Activated CD8-positive, alpha-beta T cell treated with anti-CD3 and anti-CD28 coated beads, Interleukin-2, amount 10 ng/mL, durations not matched to agents 7 days and 5 days (primary cell): Measurements from ENCODE around the gene GANC. TPM values are rescaled to one million over a fixed set of nuclear protein-coding genes. Genes with fewer than 3 reads are reported as not detected.

Experiments
- ATAC-seq: fragments of 150-1000 bp; cut with Tn5 transposase; one replicate; pipeline ENCODE4 v1.10.0; 2021; ENCODE audit warnings: moderate library complexity
- CTCF ChIA-PET: fragments of 350-600 bp; sonication (Branson Sonifier 250); formaldehyde crosslinking; loops from one replicate; lab custom pipeline; 2021; ENCODE audit warnings: antibody characterized with exemption; lab: Charles Lee
- POLR2A ChIA-PET: fragments of 350-600 bp; sonication (Branson Sonifier 250); formaldehyde crosslinking; loops from one replicate; lab custom pipeline; 2021; ENCODE audit warnings: antibody characterized with exemption; lab: Charles Lee
- DNase-seq: peaks from one replicate; pipeline ENCODE4 v3.0.0-alpha.2; 2020
- H3K27ac Mint-ChIP-seq: one replicate; pipeline ENCODE4 v1.8.0; 2021; ENCODE audit warnings: mild to moderate bottlenecking, mixed read lengths
- H3K27me3 Mint-ChIP-seq: one replicate; pipeline ENCODE4 v1.8.0; 2021; ENCODE audit warnings: low read depth, mixed read lengths
- H3K36me3 Mint-ChIP-seq: one replicate; pipeline ENCODE4 v1.8.0; 2021; ENCODE audit warnings: low read depth, mixed read lengths
- H3K4me1 Mint-ChIP-seq: one replicate; pipeline ENCODE4 v1.8.0; 2021; ENCODE audit warnings: low read depth, mixed read lengths
- H3K4me3 Mint-ChIP-seq: one replicate; pipeline ENCODE4 v1.8.0; 2021; ENCODE audit warnings: mild to moderate bottlenecking, mixed read lengths
- H3K9me3 Mint-ChIP-seq: one replicate; pipeline ENCODE4 v1.8.0; 2022; ENCODE audit warnings: mixed read lengths; ENCODE audit not compliant: insufficient read depth
- total RNA-seq, 2 experiments: library from RNA; stranded (reverse); gene quantifications; one replicate each; pipeline ENCODE4 v1.2.3, GENCODE V29; 2021

GANC gene
- total RNA-seq, 2 experiments from 2014 or later: 19.0 to 22.9 TPM

DNA sequence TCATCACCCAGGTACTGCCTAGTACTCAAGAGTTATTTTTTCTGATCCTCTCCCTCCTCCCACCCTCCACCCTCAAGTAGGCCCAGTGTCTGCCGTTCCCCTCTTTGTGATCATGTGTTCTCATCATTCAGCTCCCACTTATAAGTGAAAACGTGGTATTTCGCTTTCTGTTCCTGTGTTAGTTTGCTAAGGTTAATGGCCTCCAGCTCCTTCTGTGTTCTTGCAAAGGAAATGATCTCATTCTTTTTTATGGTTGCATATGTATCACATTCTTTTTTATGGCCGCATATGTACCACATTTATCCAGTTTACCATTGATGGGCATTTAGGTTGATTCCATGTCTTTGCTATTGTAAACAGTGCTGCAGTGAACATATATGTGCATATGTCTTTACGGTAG lies 8.2 kb upstream of the GANC start:
- DNase-seq (no peak), ATAC-seq (no peak)
- H3K36me3 Mint-ChIP-seq: peaks cover 58% of the 10 kb centered on the region
- no peak overlapping the region for H3K4me3 Mint-ChIP-seq
- H3K9me3 Mint-ChIP-seq: no peaks in the 10 kb centered on the region
- CTCF ChIA-PET: interaction anchor here (1.0 to 2.1 kb wide), 2 partner anchors 9 to 29 kb away, joined by 3 to 5 read pairs; partner anchors contain the start of genes GANC and TMEM87A
- H3K4me1 Mint-ChIP-seq: peaks cover 10% of the 10 kb centered on the region
- H3K27ac Mint-ChIP-seq: no peak overlapping the region
- POLR2A ChIA-PET: interaction anchor here (1.4 to 1.9 kb wide), 2 partner anchors 8 to 12 kb away, joined by 4 to 7 read pairs; partner anchors contain the start of genes GANC and TMEM87A
- H3K27me3 Mint-ChIP-seq: no peaks in the 10 kb centered on the region

DNA sequence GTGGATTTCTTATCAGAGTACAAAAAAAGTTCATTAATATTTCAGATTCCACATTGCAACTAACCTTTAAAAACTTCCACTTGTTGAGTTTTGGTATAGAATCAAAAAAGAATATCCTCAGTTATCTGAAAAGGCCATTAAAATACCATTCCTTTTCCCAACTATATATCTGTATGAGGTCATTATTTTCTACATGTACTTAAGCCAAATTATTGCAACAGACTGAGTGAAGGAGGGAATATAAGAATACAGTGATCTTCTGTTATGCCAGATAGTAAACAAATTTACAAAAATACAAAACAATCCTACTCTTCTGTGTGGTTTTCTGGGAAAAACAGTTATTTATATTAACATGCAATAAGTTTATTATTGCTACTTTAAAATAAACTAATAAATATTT lies 5.7 kb upstream of the GANC start:
- no peak overlapping the region for H3K4me3 Mint-ChIP-seq
- H3K4me1 Mint-ChIP-seq: peaks cover 30% of the 10 kb centered on the region
- no peaks in the 10 kb centered on the region for H3K27me3 Mint-ChIP-seq
- POLR2A ChIA-PET: no interaction called here
- peaks cover 59% of the 10 kb centered on the region for H3K36me3 Mint-ChIP-seq
- no peak for ATAC-seq
- CTCF ChIA-PET: no interaction called here
- H3K27ac Mint-ChIP-seq: no peak overlapping the region
- DNase-seq: no peak
- H3K9me3 Mint-ChIP-seq: no peaks in the 10 kb centered on the region

- H3K36me3 Mint-ChIP-seq: peaks cover 32% of the 10 kb centered on the region
- ChIA-PET CTCF (interaction anchor here (0.6 kb wide), 1 partner anchor 114 kb away, joined by 3 read pairs; no protein-coding TSS in a partner anchor), POLR2A (no interaction called here)
- no peak overlapping the region for H3K27ac Mint-ChIP-seq
- H3K27me3 Mint-ChIP-seq: no peaks in the 10 kb centered on the region
- no peak for DNase-seq
- no peak overlapping the region for H3K4me3 Mint-ChIP-seq
- no peak for ATAC-seq
- H3K9me3 Mint-ChIP-seq: no peaks in the 10 kb centered on the region
- peaks cover 39% of the 10 kb centered on the region for H3K4me1 Mint-ChIP-seq
These were observed 2.5 kb upstream of the GANC start for GRCh38 chr15:42270551-42270950.

GRCh38 chr15:42270996-42271395 lies 2.0 kb upstream of the GANC start:
- Mint-ChIP-seq H3K27ac (no peak overlapping the region), H3K4me1 (peaks cover 41% of the 10 kb centered on the region), H3K9me3 (no peaks in the 10 kb centered on the region), H3K36me3 (peaks cover 27% of the 10 kb centered on the region), H3K4me3 (no peak overlapping the region), H3K27me3 (no peaks in the 10 kb centered on the region)
- ChIA-PET CTCF (no interaction called here), POLR2A (no interaction called here)
- DNase-seq (no peak), ATAC-seq (no peak)

DNA sequence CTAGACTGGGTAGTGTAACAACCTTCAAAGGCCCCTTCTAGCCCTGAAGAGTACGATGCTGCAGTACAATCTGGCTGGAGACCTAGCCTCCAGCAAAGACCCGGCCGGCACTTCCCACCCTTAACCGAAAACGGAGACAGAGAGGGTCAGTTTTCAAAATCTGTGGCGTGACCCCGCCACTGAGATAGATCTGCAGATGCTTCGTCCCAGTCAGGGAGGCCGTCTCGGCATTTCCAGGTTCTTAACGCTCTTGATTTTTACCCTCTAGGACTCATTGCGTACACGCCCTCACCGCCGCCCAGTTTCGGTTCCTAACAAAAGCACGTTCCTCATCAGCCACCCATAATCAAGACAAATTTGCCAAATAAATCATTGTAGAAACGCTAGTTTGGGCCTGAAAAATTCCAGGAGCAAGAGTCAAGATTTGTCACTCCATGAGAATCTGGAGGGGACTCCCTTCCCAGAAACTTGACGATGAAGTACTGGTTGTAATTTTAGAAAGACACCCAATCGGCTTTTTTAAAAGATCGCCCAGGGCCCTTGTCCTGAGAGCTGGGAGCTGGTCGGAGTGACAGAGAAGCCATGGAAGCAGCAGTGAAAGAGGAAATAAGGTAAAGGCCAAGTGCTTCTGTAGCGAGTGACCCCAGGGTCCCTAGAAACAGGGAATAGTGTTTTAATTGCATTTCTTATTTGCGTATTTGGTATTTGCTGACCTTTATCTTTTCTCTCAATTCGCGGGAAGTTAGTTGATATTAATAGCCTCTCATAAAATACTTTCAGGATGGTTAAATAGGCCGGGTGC lies 1.1 kb downstream of the GANC start:
- Mint-ChIP-seq H3K36me3 (peaks cover 18% of the 10 kb centered on the region), H3K4me1 (peaks cover 41% of the 10 kb centered on the region), H3K9me3 (no peaks in the 10 kb centered on the region), H3K27me3 (no peaks in the 10 kb centered on the region), H3K27ac (peak overlapping the region; percentile 98), H3K4me3 (peak overlapping the region; percentile 94)
- peak; percentile 77 for DNase-seq
- ChIA-PET POLR2A (interaction anchor here (0.6 to 1.7 kb wide), 9 partner anchors 8 to 217 kb away, joined by 3 to 7 read pairs (median 3); partner anchors contain the start of genes VPS39 and ZNF106), CTCF (interaction anchor here (0.9 to 2.4 kb wide), 5 partner anchors 9 to 198 kb away, joined by 3 to 7 read pairs (median 4); no protein-coding TSS in a partner anchor)
- ATAC-seq: peak; percentile 38

DNA sequence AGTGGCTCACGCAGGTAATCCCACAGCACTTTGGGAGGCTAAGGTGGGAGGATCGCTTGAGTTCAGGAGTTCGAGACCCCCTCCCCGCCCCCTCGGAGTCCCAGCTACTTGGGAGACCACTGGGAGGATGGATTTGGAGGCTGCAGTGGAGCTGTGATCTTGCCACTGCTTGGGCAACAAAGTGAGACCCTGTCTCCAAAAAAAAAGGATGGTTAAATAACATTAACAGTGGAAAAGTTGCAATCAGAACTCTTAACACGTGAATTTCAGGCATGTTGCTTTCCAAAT lies 1.6 kb downstream of the GANC start:
- DNase-seq (no peak), ATAC-seq (no peak)
- CTCF ChIA-PET: interaction anchor here (1.7 to 2.4 kb wide), 2 partner anchors 14 to 197 kb away, joined by 4 to 7 read pairs; no protein-coding TSS in a partner anchor
- POLR2A ChIA-PET: interaction anchor here (0.6 to 1.0 kb wide), 2 partner anchors 39 to 216 kb away, joined by 3 to 4 read pairs; partner anchors contain the start of gene ZNF106
- H3K36me3 Mint-ChIP-seq: peaks cover 19% of the 10 kb centered on the region
- H3K9me3 Mint-ChIP-seq: no peaks in the 10 kb centered on the region
- peak overlapping the region; percentile 98 for H3K27ac Mint-ChIP-seq
- H3K4me1 Mint-ChIP-seq: peaks cover 43% of the 10 kb centered on the region
- H3K4me3 Mint-ChIP-seq: peak overlapping the region; percentile 94
- no peaks in the 10 kb centered on the region for H3K27me3 Mint-ChIP-seq

DNA sequence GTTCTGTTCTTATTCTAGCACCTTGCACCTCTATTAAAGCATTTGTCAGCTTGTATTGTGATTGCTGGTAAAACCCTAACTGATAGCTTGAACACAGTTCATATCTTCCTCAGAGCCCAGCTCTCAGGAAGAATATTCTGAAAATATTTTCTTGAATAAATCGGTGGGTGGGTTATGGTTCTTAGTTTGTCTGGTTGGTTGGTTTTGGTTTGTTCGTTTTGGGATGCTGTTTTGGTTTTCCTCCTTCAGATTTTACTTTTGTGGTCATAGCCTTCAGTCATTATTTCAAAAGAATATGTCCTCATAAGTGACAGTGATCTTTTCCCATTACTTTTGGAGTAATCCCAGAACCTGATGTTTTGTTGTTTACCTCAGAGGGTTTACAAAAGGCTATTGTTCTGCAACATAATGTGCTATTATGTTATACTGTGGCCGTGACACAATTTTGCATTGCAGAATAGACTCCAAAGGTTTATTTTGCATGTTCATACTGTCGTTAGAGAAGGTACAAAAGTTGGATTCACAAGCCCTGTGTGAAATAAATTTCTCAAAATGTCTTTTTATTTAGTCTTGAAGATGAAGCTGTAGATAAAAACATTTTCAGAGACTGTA lies 2.9 kb downstream of the GANC start:
- ChIA-PET POLR2A (no interaction called here), CTCF (interaction anchor here (0.6 to 2.4 kb wide), 4 partner anchors 11 to 196 kb away, joined by 4 to 7 read pairs (median 4); no protein-coding TSS in a partner anchor)
- Mint-ChIP-seq H3K4me1 (peaks cover 33% of the 10 kb centered on the region), H3K9me3 (no peaks in the 10 kb centered on the region), H3K27me3 (no peaks in the 10 kb centered on the region), H3K4me3 (peak overlapping the region; percentile 47), H3K36me3 (peaks cover 13% of the 10 kb centered on the region), H3K27ac (peak overlapping the region; percentile 15)
- ATAC-seq: no peak
- no peak for DNase-seq

- no peaks in the 10 kb centered on the region for H3K9me3 Mint-ChIP-seq
- H3K4me3 Mint-ChIP-seq: no peak overlapping the region
These were observed 3.8 kb downstream of the GANC start for GRCh38 chr15:42276762-42277161.

GRCh38 chr15:42279234-42279723 lies 6.3 kb downstream of the GANC start:
- CTCF ChIA-PET: interaction anchor here (0.7 kb wide), 1 partner anchor 1011 kb away, joined by 3 read pairs; no protein-coding TSS in a partner anchor
- Mint-ChIP-seq H3K27ac (no peak overlapping the region), H3K4me3 (no peak overlapping the region), H3K4me1 (peaks cover 19% of the 10 kb centered on the region), H3K36me3 (peaks cover 4% of the 10 kb centered on the region), H3K27me3 (no peaks in the 10 kb centered on the region), H3K9me3 (no peaks in the 10 kb centered on the region)
- no peak for DNase-seq
- ATAC-seq: no peak
- POLR2A ChIA-PET: no interaction called here

More at GRCh38 chr15:42276762-42277161, 3.8 kb downstream of the GANC start:
- POLR2A ChIA-PET: no interaction called here
- no peak for ATAC-seq
- DNase-seq: no peak
- H3K36me3 Mint-ChIP-seq: peaks cover 9% of the 10 kb centered on the region
- H3K27ac Mint-ChIP-seq: no peak overlapping the region
- no peaks in the 10 kb centered on the region for H3K27me3 Mint-ChIP-seq
- CTCF ChIA-PET: interaction anchor here (2.4 kb wide), 1 partner anchor 195 kb away, joined by 7 read pairs; no protein-coding TSS in a partner anchor
- H3K4me1 Mint-ChIP-seq: peaks cover 26% of the 10 kb centered on the region

GRCh38 chr15:42282344-42282743 lies 9.3 kb downstream of the GANC start:
- ATAC-seq (no peak), DNase-seq (no peak)
- Mint-ChIP-seq H3K4me1 (peaks cover 2% of the 10 kb centered on the region), H3K36me3 (peaks cover 4% of the 10 kb centered on the region), H3K27ac (no peak overlapping the region), H3K27me3 (no peaks in the 10 kb centered on the region), H3K9me3 (no peaks in the 10 kb centered on the region), H3K4me3 (no peak overlapping the region)
- ChIA-PET CTCF (no interaction called here), POLR2A (interaction anchor here (1.7 kb wide), 1 partner anchor 9 kb away, joined by 7 read pairs; the partner anchor contains the start of genes GANC and TMEM87A)

DNA sequence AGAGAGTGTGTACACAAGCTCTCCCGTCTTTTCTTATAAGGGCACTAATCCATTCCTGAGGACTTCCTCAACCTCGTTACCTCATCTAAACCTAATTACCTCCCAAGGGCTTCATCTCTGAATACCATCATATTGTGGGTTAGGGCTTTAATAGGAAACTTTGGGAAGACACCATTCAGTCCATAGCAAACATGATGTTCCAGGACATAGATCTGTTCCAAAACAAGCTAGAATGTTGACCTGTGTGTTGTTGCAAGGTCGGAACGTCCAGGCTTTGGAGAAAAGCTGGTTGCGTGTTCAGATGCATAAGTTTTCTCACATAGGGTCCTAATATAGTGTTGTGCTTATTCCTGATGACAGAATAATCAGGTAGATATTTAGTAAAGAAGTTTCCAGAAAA lies 9.9 kb downstream of the GANC start:
- H3K4me3 Mint-ChIP-seq: no peak overlapping the region
- H3K9me3 Mint-ChIP-seq: no peaks in the 10 kb centered on the region
- no peaks in the 10 kb centered on the region for H3K27me3 Mint-ChIP-seq
- DNase-seq: no peak
- ChIA-PET POLR2A (interaction anchor here (1.7 kb wide), 1 partner anchor 10 kb away, joined by 7 read pairs; the partner anchor contains the start of genes GANC and TMEM87A), CTCF (no interaction called here)
- peaks cover 2% of the 10 kb centered on the region for H3K4me1 Mint-ChIP-seq
- peaks cover 4% of the 10 kb centered on the region for H3K36me3 Mint-ChIP-seq
- ATAC-seq: no peak
- no peak overlapping the region for H3K27ac Mint-ChIP-seq
